Keratinocyte (primary cell): Measurements from ENCODE around the gene LRRC43. TPM values are rescaled to one million over a fixed set of nuclear protein-coding genes. Genes with fewer than 3 reads are reported as not detected.

Source experiments
- DNase-seq: peaks from one replicate; pipeline ENCODE4 v3.0.0-alpha.2; 2011; ENCODE audit warnings: low read depth, missing footprints, low spot score
- FAIRE-seq: peaks from 2 replicates; lab custom pipeline; 2011; peaks lifted over from hg19 to GRCh38; lab: Jason Lieb, UNC
- H2AFZ ChIP-seq: 2 replicates; pipeline ENCODE4 v1.6.0; 2012; ENCODE audit warnings: low read length, control low read depth, inconsistent platforms; ENCODE audit not compliant: control insufficient read depth
- H3K27ac ChIP-seq: 2 replicates; pipeline ENCODE4 v1.5.1; 2011; ENCODE audit warnings: low read length; ENCODE audit not compliant: control insufficient read depth, insufficient read depth
- H3K27me3 ChIP-seq: 3 replicates; pipeline ENCODE4 v1.6.0; 2011; ENCODE audit warnings: low read length; ENCODE audit not compliant: control insufficient read depth, insufficient read depth; ENCODE audit errors: extremely low read depth
- H3K36me3 ChIP-seq, 2 experiments: 2 replicates in 1 of 2; 3 replicates in 1 of 2; pipeline ENCODE4 v1.5.1; 2011; ENCODE audit warnings: low read length in 2 of 2, mild to moderate bottlenecking in 1 of 2; ENCODE audit not compliant: control insufficient read depth in 2 of 2, insufficient read depth in 2 of 2; ENCODE audit errors: extremely low read depth in 1 of 2
- H3K4me1 ChIP-seq: 3 replicates; pipeline ENCODE4 v1.5.1; 2011; ENCODE audit warnings: low read length; ENCODE audit not compliant: control insufficient read depth, insufficient read depth; ENCODE audit errors: extremely low read depth
- H3K4me2 ChIP-seq: 3 replicates; pipeline ENCODE4 v1.6.0; 2011; ENCODE audit warnings: low read depth, low read length; ENCODE audit not compliant: control insufficient read depth, insufficient read depth; ENCODE audit errors: extremely low read depth
- H3K4me3 ChIP-seq, 3 experiments: fragments of 200-600 bp in 1 of 3; sonication (generic) in 1 of 3; 2 replicates in 2 of 3; 3 replicates in 1 of 3; pipeline ENCODE4 v1.5.1; 2011 to 2016; ENCODE audit warnings: low read length in 3 of 3, mild to moderate bottlenecking in 3 of 3, control low read depth in 2 of 3, inconsistent platforms in 1 of 3, low read depth in 1 of 3, mixed read lengths in 1 of 3, mixed run types in 1 of 3, moderate library complexity in 1 of 3; ENCODE audit not compliant: control insufficient read depth in 2 of 3, insufficient read depth in 2 of 3; ENCODE audit errors: extremely low read depth in 1 of 3
- H3K79me2 ChIP-seq: 2 replicates; pipeline ENCODE4 v1.6.0; 2012; ENCODE audit warnings: low read length; ENCODE audit not compliant: control insufficient read depth, insufficient read depth
- H3K9ac ChIP-seq: 3 replicates; pipeline ENCODE4 v1.6.0; 2011; ENCODE audit warnings: low read length; ENCODE audit not compliant: control insufficient read depth, insufficient read depth; ENCODE audit errors: extremely low read depth
- H3K9me1 ChIP-seq: 3 replicates; pipeline ENCODE4 v1.6.0; 2011; ENCODE audit warnings: low read length; ENCODE audit not compliant: control insufficient read depth, insufficient read depth; ENCODE audit errors: extremely low read depth
- H3K9me3 ChIP-seq: 2 replicates; pipeline ENCODE4 v1.5.1; 2012; ENCODE audit warnings: low read depth, low read length; ENCODE audit not compliant: control insufficient read depth
- H4K20me1 ChIP-seq: 3 replicates; pipeline ENCODE4 v1.6.0; 2011; ENCODE audit warnings: low read length; ENCODE audit not compliant: control insufficient read depth, insufficient read depth; ENCODE audit errors: extremely low read depth
- CTCF ChIP-seq, 3 experiments: IDR thresholded peaks in 1 of 3; conservative IDR thresholded peaks in 1 of 3; optimal IDR thresholded peaks in 1 of 3; 2 replicates in 2 of 3; 3 replicates in 1 of 3; pipeline versions ENCODE3 to v1.5.1; 2011; ENCODE audit warnings: low read length in 3 of 3, mild to moderate bottlenecking in 3 of 3, moderate library complexity in 2 of 3, control low read depth in 1 of 3, inconsistent platforms in 1 of 3; ENCODE audit not compliant: insufficient read depth in 2 of 3; ENCODE audit errors: extremely low read depth in 1 of 3
- EZH2 ChIP-seq: IDR thresholded peaks from one replicate; pipeline ENCODE4 v1.6.1; 2012; ENCODE audit warnings: inconsistent platforms, mild to moderate bottlenecking, low read length, moderate library complexity
- dilution Hi-C: fragments of 300-500 bp; cut with MboI; formaldehyde crosslinking; loops from one replicate; pipeline ENCODE4 v1.7.0; 2020; ENCODE audit warnings: low sequenced_read_pairs; ENCODE audit not compliant: extremely low pct_ligation_motif_present
- polyA plus RNA-seq, 5 experiments: library from polyadenylated mRNA; depleted of rRNA in 3 of 5; stranded (reverse) in 3 of 5; stranded (forward) in 1 of 5; unstranded in 1 of 5; fragments of >200 nt; gene quantifications; 1 replicate in 1 of 5; 2 replicates in 3 of 5; 3 replicates in 1 of 5; pipeline versions ENCODE4 v1.2.1 to v1.2.3, GENCODE V29; 2011 to 2012; ENCODE audit warnings: missing spikeins in 2 of 5, low read depth in 1 of 5, low replicate concordance in 1 of 5

The LRRC43 gene
- polyA plus RNA-seq, 1 donor (not counting 4 experiments of a cell fraction or from before 2014, with no cell fraction given): 0.45 TPM

DNA sequence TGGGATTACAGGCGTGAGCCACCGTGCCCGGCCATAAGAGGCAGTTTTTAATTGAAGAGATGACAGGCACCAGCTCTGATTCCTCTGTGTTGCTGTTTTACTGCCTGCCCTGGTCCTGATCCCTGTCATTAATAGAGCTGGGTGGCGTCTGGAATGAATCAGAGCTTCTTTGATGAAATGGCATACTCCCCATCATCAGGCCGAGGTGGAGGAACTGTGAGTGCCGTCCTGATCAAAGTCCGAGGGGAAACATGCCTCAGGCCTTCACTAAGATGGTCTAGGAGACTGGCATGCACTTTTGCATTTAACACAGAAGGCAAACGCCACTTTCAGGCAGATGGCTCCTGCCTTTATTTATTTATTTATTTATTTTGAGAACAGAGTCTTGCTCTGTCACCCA lies 43.0 kb upstream of the LRRC43 start:
- Histone ChIP-seq H3K4me3 (no peak overlapping the region), H2AFZ (no peak overlapping the region), H3K9ac (no peak overlapping the region), H3K9me3 (no peaks in the 10 kb centered on the region), H3K4me1 (peaks cover 11% of the 10 kb centered on the region), H3K27ac (no peak overlapping the region), H3K27me3 (no peaks in the 10 kb centered on the region), H3K4me2 (no peak overlapping the region), H3K9me1 (no peaks in the 10 kb centered on the region), H3K36me3 (peaks cover 26 to 43% of the 10 kb centered on the region in 2 experiments), H3K79me2 (no peaks in the 10 kb centered on the region), H4K20me1 (no peaks in the 10 kb centered on the region)
- dilution Hi-C loops: no loop called here
- DNase-seq (no peak), FAIRE-seq (no peak)
- no peak for TF ChIP-seq CTCF (optimal IDR thresholded peaks at IDR 0.05 in 1 of 3, IDR thresholded peaks at IDR 0.05 in 1 of 3, conservative IDR thresholded peaks at IDR 0.05 in 1 of 3; ENCODE audit: extremely low read depth in 1 of 3, insufficient read depth in 2 of 3, low read length in 3 of 3)
- TF ChIP-seq EZH2: no peak

GRCh38 chr12:122140467-122141257 lies 42.3 kb upstream of the LRRC43 start:
- dilution Hi-C loops: no loop called here
- H4K20me1 ChIP-seq: no peaks in the 10 kb centered on the region
- no peak overlapping the region for H3K9ac ChIP-seq
- FAIRE-seq (no peak), DNase-seq (no peak)
- no peak overlapping the region for H2AFZ ChIP-seq
- H3K4me2 ChIP-seq: no peak overlapping the region
- no peaks in the 10 kb centered on the region for H3K79me2 ChIP-seq
- H3K36me3 ChIP-seq: peaks cover 26 to 36% of the 10 kb centered on the region in 2 experiments
- no peaks in the 10 kb centered on the region for H3K27me3 ChIP-seq
- TF ChIP-seq CTCF (optimal IDR thresholded peaks at IDR 0.05 in 1 of 3, IDR thresholded peaks at IDR 0.05 in 1 of 3, conservative IDR thresholded peaks at IDR 0.05 in 1 of 3; ENCODE audit: extremely low read depth in 1 of 3, insufficient read depth in 2 of 3, low read length in 3 of 3) (no peak), EZH2 (no peak)
- no peaks in the 10 kb centered on the region for H3K9me3 ChIP-seq
- H3K4me3 ChIP-seq: no peak overlapping the region
- H3K27ac ChIP-seq: no peak overlapping the region
- H3K9me1 ChIP-seq: no peaks in the 10 kb centered on the region
- H3K4me1 ChIP-seq: peaks cover 11% of the 10 kb centered on the region
